Fibroblast of skin of left biceps (primary cell): Measurements from ENCODE around the gene IDI1.
"Not testable (repeated sequence)": the region's sequence is repeated elsewhere in the genome, so short reads cannot be mapped to it uniquely, and the experiment has no call there.

Experiments used
- DNase-seq, 2 experiments: peaks; one replicate each; pipeline ENCODE4 v3.0.0-alpha.2; 2013; ENCODE audit warnings: low read depth in 2 of 2

The IDI1 gene

DNA sequence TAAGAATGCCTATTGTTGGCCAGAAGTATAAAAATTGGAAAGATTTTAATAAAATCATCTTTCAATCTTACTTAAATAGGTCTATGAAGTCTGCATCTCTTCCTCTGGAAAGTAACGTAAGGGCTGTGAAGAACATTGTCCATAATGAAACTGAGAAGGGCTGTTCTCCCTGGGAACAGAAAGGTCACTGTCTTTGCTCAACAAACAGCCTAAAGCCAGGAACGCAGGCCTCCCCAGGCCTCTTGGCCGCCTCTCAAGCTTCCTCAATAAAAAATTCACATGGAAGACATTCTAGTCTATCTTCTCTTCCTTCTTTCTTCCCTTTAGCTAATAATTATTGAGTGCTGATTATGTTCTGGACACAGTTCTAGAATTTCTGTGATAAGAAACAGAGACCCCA, 14.2 kb downstream of the IDI1 start:
- DNase-seq: no peak

GRCh38 chr10:1033601-1034000, 15.3 kb downstream of the IDI1 start:
- DNase-seq: no peak

GRCh38 chr10:1029838-1030237, 19.1 kb downstream of the IDI1 start:
- no peak for DNase-seq

- DNase-seq: no peak
These were observed 22.3 kb downstream of the IDI1 start for GRCh38 chr10:1026578-1026977.

DNA sequence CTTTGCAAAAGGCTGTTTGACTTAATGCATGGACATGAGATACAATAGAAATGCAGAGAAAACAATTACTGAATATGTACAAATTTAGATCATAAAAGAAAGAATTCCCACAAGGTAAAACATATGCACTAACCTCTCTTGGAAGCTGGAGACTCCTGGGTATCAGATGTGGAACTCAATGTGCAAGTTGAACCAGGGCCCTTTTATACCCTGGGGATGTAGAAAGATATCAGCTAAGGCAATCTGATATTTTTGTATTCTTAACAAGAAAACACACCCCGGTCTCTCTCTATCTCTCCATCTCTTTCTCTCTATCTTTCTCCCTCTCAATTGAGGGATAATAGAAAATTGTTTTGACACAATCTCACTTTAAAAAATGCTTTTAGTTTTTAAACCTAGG, 23.2 kb downstream of the IDI1 start, which contains the start of gene IDI2:
Gene IDI2 (minus strand): TSS at position 177 of the 400 bp plus-strand sequence. CDS start 1,136 bp downstream, outside the sequence.
- DNase-seq: no peak

DNA sequence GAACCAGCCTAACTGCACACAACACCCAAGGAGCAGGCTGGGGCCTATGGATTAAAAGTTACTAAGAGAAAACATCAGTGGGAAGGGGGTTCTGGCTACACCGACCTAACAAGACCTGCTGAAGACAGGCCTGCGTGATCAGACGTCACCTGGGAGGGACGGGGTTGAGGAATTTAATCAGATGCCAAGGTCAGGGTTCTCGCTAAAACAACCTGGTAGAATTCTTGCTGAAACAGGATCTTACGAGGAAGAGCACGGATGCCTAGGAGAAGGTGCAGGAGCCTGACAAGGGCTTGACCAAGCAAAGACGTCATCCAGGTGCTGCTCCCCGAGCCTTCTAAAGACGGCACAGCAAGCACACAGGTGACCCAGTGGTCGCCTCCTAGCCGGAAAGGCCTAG, 24.8 kb downstream of the IDI1 start:
- DNase-seq: no peak

GRCh38 chr10:1022413-1022812, 26.5 kb downstream of the IDI1 start:
- DNase-seq: no peak

GRCh38 chr10:1020958-1021357, 28.0 kb downstream of the IDI1 start:
- no peak for DNase-seq

DNA sequence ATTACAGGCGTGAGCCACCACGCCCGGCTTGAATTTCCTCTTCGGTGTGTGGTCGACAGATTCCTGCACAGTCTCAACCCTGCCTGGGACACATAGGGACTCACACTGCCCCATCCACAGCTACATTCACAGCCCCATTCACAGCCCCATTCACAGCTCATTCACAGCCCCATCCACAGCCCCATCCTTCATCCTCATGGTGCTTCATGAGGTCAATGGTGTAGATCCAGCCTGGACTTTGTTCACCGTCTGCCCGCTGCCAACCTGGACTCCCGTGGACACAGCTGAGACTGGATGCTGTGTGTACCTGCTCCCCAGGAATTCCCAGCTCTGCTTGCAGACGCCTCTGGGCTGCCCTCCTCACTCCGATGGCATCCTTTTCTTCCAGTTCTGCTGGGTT, 28.5 kb downstream of the IDI1 start:
- DNase-seq: no peak

- DNase-seq: no peak
These were observed 29.6 kb downstream of the IDI1 start for GRCh38 chr10:1019362-1019761.

DNA sequence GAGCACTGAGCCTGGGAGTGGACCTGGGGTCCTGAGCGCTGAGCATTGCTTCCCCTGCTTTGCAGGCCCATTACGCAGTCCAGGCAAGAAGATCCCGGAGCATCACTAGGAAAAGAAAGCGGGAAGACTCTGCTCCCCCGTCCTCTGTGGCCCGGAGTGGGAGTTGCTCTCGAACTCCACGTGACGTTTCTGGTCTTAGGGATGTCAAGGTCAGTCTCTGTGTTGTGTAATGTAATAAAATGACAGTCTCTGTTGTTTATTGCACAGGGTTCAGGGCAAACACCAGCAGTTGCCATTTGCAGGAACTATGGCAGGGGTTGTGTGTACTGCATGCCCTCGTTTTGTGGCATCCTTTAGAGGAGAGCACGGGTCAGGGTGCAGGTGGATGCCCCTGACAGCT, 33.2 kb downstream of the IDI1 start:
- DNase-seq: no peak

- DNase-seq: no peak
These were observed 37.2 kb downstream of the IDI1 start for GRCh38 chr10:1011696-1012095.

DNA sequence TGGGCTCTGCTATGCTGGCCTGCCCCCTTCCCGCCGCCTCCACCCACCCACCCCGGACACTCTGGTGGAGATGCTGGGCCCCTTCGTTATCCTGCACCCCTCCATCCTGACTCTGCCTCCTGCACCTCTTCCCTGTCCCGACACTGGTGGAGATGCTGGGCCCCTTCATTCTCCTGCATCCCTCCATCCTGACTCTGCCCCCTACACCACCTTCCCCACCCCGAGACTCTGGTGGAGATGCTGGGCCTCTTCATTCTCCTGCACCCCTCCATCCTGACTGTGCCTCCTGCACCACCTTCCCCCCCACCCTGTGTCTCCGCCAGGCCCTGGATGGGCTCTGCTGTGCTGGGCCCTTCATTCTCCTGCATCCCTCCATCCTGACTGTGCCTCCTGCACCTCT, 38.2 kb downstream of the IDI1 start:
- no peak for DNase-seq

DNA sequence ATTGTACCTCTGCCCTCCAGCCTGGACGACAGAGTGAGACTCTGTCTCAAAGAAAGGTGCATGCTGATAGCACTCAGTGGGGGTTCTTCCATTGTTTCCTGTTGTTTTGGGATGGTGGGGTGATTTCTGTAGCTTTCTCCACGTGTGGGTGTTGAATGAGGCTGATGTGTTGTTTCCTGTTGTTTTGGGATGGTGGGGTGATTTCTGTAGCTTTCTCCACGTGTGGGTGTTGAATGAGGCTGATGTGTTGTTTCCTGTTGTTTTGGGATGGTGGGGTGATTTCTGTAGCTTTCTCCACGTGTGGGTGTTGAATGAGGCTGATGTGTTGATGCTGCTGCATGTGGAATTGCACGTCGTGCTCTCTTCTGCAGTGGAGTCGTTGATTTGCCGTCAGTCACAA, 39.0 kb downstream of the IDI1 start:
- DNase-seq: not testable (repeated sequence)

DNA sequence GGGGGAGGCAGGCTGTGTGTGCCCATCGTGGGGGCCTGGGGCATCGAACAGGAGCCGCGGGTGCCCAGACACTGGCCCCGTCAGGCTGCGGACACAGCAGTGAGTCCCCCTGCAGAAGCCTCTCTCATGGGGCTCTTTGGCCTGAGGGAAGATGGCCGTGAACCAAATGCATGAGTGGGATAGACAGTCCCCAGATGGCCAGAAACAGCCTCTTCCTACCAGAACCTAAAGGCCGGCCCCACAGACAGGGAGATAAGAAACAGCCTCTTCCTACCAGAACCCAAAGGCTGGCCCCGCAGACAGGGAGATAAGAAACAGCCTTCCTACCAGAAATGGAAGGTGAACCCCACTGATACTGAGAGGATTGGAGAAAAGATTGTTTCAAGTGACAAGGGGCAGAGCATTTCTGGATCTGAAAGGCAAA, 39.8 kb downstream of the IDI1 start:
- no peak for DNase-seq

- DNase-seq: no peak
These were observed 41.3 kb downstream of the IDI1 start for GRCh38 chr10:1007583-1007982.

DNA sequence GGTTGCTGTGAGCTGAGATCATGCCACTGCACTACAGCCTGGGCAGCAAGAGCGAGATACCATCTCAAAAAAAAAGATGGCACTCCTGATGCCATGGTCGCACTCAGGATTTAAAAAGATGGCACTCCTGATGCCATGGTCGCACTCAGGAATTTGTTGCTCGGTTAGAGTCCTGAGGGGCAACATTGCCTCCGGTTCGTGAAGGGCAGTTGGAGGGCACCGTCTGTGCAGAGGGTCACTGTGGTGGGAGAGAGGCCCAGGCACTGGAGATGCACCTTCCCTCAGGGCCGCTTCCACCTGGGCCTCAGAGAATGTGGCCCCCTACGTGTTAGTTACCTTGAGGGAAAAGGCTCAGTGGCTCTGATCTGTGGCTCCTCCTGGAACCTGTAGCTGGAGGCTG, 42.3 kb downstream of the IDI1 start:
- no peak for DNase-seq

DNA sequence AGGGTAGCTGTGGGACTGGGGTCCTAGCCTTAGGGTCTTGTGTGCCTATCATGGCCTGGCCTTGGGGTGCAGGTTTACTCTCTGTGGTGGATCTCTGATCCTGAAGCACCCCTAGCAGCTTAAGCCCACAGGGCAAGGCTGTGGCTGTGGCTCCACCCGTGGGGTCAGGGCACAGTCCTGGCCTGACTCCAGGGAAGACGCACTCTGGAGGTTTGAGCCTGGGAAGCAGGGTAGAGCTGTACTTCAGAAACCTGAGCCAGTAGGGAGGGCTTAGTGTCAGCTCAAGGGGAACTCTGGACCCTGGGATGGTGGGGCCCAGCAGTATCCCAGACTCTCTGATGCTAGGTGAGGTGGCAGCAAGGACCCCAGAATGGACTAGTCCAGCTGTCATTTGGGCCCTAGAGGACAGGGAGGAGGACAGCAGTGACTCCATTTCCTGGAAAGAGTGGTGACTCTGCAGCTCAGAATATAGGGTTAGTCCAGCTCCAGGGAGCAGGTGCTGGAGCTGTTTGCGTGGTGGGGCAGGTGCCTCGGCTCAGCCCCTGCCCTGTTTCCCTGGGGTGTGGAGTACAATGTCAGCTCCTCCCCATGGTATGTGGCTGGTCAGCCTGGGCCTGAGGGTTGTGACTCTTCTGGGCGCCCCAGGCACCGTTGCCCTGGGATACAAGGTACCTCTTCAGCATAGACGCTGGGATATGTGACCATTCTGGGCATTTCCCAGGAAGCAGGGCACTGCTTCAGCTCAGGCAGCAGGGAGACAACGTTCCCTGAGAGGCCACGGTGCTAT, 44.8 kb downstream of the IDI1 start:
- DNase-seq: no peak

GRCh38 chr10:1002425-1003006, 46.4 kb downstream of the IDI1 start:
- DNase-seq: no peak

GRCh38 chr10:997266-998022, 51.5 kb downstream of the IDI1 start:
- DNase-seq: no peak

DNA sequence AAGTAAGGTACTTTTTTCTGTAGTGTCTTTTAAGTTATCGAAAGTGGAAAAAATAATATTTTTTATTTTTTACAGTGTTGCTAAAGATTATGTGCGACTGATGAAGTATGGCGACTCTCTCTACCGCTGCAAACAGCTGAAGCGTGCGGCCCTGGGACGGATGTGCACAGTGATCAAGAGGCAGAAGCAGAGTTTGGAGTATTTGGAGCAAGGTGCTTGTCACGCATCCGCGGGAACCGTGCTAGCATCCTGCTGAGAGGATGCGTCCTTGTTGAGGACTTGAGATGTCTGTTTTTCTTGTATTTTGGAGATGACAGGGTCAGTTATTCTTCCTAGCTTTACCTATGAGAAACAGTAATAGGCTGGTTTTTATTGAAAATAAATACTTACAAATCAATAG, 52.9 kb downstream of the IDI1 start:
- no peak for DNase-seq

DNA sequence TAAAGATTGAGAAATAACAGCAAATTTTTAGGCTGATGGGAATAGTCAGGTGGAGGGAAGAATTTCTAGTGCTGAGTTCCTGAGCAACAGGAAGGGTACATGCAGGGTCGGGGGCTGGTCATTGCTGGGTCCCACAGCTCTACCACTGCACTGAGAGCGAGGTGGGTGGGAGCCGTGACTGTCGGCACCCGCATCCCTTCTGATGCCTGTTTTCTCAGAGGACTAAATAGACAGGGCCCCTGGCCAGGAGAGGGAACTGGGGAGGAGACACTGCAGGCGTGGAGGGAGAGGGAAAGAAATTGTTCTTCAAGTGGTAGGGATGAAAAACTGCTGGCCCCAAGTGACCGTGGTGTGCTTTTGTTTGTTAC, 53.4 kb downstream of the IDI1 start:
- DNase-seq: no peak
